ENCODE results near the gene MAML3. TPM values are rescaled to one million over a fixed set of nuclear protein-coding genes. Genes with fewer than 3 reads are reported as not detected.
A peak's percentile ranks its signal among the peaks of the same experiment; 100 is the strongest.

MAML3 gene
- total RNA-seq, 1 donor from 2014 or later = 8.0 TPM

DNA sequence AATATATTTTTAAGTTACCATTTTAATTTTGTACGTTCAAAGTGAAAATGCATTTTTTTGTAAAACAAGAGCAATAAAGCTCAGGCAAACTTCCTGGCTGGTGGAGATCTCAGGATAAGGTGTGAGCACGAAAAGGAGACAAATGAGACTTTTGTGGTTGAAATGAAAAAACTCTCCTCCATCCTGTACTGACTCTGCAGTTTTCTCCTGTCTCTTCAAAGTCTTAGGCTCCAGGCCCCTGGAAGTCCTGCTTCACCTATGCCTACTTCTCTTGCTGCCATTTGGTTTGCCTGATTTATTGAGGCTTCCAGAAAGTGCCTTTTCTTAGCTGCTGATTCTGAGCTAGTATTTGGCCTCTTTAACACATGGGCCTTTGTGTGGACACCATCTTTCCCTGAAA is 77.7 kb downstream of the MAML3 start:
- no peaks in the 10 kb centered on the region for H3K27me3 Mint-ChIP-seq (ENCODE audit: unreplicated experiment)
- peaks cover 8% of the 10 kb centered on the region for H3K9me3 Mint-ChIP-seq (ENCODE audit: unreplicated experiment)
- H3K4me1 Mint-ChIP-seq (ENCODE audit: unreplicated experiment) = peaks cover 27% of the 10 kb centered on the region
- no peak overlapping the region for H3K27ac Mint-ChIP-seq (ENCODE audit: unreplicated experiment)
- no peak for DNase-seq (ENCODE audit: extremely low spot score, unreplicated experiment)
- no peaks in the 10 kb centered on the region for H3K36me3 Mint-ChIP-seq (ENCODE audit: unreplicated experiment)
- H3K4me3 Mint-ChIP-seq (ENCODE audit: unreplicated experiment) = no peak overlapping the region
- TF ChIP-seq CTCF (IDR thresholded peaks at IDR 0.05) = no peak

DNA sequence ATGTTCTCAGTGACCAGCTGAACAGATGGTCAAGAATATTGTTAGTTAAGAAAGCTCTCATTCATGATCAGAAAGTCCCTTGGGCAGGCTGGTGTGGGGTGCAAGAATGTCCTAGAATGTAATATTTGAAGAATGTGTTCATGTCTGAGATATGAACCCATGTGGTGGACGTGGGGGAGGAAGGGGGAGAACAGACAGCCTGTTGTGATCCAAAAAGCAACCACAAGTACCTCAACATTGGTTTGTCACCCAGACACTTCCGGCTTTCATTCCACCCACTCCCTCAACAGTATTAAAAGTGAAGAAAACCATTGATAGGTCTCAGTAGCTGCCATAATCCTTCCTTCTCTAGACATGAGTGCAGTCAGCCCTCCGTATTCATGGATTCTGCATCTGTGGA is 82.2 kb downstream of the MAML3 start:
- DNase-seq (ENCODE audit: extremely low spot score, unreplicated experiment) = no peak
- peak overlapping the region; percentile 79 for H3K27ac Mint-ChIP-seq (ENCODE audit: unreplicated experiment)

GRCh38 chr4:140070973-140071372 is 83.0 kb downstream of the MAML3 start:
- Mint-ChIP-seq H3K36me3 (ENCODE audit: unreplicated experiment) (no peaks in the 10 kb centered on the region), H3K27me3 (ENCODE audit: unreplicated experiment) (no peaks in the 10 kb centered on the region), H3K27ac (ENCODE audit: unreplicated experiment) (peak overlapping the region; percentile 79), H3K4me1 (ENCODE audit: unreplicated experiment) (peaks cover 18% of the 10 kb centered on the region), H3K9me3 (ENCODE audit: unreplicated experiment) (peaks cover 3% of the 10 kb centered on the region), H3K4me3 (ENCODE audit: unreplicated experiment) (no peak overlapping the region)
- TF ChIP-seq CTCF (IDR thresholded peaks at IDR 0.05) = no peak
- no peak for DNase-seq (ENCODE audit: extremely low spot score, unreplicated experiment)

More for the DNA sequence above, 82.2 kb downstream of the MAML3 start:
- no peak for TF ChIP-seq CTCF (IDR thresholded peaks at IDR 0.05)
- peaks cover 3% of the 10 kb centered on the region for H3K9me3 Mint-ChIP-seq (ENCODE audit: unreplicated experiment)
- peaks cover 18% of the 10 kb centered on the region for H3K4me1 Mint-ChIP-seq (ENCODE audit: unreplicated experiment)
- no peak overlapping the region for H3K4me3 Mint-ChIP-seq (ENCODE audit: unreplicated experiment)
- H3K27me3 Mint-ChIP-seq (ENCODE audit: unreplicated experiment) = no peaks in the 10 kb centered on the region
- no peaks in the 10 kb centered on the region for H3K36me3 Mint-ChIP-seq (ENCODE audit: unreplicated experiment)

- peaks cover 3% of the 10 kb centered on the region for H3K9me3 Mint-ChIP-seq (ENCODE audit: unreplicated experiment)
- H3K27me3 Mint-ChIP-seq (ENCODE audit: unreplicated experiment) = no peaks in the 10 kb centered on the region
- peaks cover 18% of the 10 kb centered on the region for H3K4me1 Mint-ChIP-seq (ENCODE audit: unreplicated experiment)
- DNase-seq (ENCODE audit: extremely low spot score, unreplicated experiment) = no peak
- H3K36me3 Mint-ChIP-seq (ENCODE audit: unreplicated experiment) = no peaks in the 10 kb centered on the region
- no peak overlapping the region for H3K27ac Mint-ChIP-seq (ENCODE audit: unreplicated experiment)
- TF ChIP-seq CTCF (IDR thresholded peaks at IDR 0.05) = no peak
- H3K4me3 Mint-ChIP-seq (ENCODE audit: unreplicated experiment) = no peak overlapping the region
These were observed 83.6 kb downstream of the MAML3 start for GRCh38 chr4:140070366-140070765.

DNA sequence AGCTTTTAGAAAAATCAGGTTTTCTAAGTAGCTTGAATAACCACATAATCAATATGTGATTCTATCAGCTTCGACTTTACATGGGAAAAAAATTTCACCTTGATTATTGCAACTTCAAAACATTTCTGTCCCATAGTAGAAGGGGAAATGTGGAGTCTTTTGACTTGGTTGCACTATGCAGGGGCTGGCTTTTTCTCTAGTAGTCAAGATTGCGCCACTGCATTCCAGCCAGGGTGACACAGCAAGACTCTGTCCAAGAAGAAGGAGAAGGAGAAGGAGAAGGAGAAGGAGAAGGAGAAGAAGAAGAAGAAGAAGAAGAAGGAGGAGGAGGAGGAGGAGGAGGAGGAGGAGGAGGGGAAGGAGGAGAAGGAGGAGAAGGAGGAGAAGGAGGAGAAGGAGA is 84.9 kb downstream of the MAML3 start:
- H3K9me3 Mint-ChIP-seq (ENCODE audit: unreplicated experiment) = peaks cover 3% of the 10 kb centered on the region
- DNase-seq (ENCODE audit: extremely low spot score, unreplicated experiment) = no peak
- no peaks in the 10 kb centered on the region for H3K36me3 Mint-ChIP-seq (ENCODE audit: unreplicated experiment)
- H3K27ac Mint-ChIP-seq (ENCODE audit: unreplicated experiment) = no peak overlapping the region
- H3K27me3 Mint-ChIP-seq (ENCODE audit: unreplicated experiment) = no peaks in the 10 kb centered on the region
- H3K4me3 Mint-ChIP-seq (ENCODE audit: unreplicated experiment) = no peak overlapping the region
- peaks cover 18% of the 10 kb centered on the region for H3K4me1 Mint-ChIP-seq (ENCODE audit: unreplicated experiment)
- no peak for TF ChIP-seq CTCF (IDR thresholded peaks at IDR 0.05)
